Breast epithelium (tissue), 3 donors: ENCODE results near the gene FGGY.

Experiments used
- POLR2A ChIP-seq: fragments of 450-650 bp; IDR thresholded peaks from one replicate; pipeline ENCODE4 v1.6.1; 2016; ENCODE audit warnings: antibody characterized with exemption, mild to moderate bottlenecking, moderate library complexity
- TF ChIP-seq, protein P1 (sequence below), 3 donors: fragments of 450-650 bp; IDR thresholded peaks; one replicate each; pipeline ENCODE4 v1.5.1; 2016 to 2017; ENCODE audit warnings: antibody characterized with exemption in 3 of 3, mild to moderate bottlenecking in 3 of 3, moderate library complexity in 3 of 3

DNA sequence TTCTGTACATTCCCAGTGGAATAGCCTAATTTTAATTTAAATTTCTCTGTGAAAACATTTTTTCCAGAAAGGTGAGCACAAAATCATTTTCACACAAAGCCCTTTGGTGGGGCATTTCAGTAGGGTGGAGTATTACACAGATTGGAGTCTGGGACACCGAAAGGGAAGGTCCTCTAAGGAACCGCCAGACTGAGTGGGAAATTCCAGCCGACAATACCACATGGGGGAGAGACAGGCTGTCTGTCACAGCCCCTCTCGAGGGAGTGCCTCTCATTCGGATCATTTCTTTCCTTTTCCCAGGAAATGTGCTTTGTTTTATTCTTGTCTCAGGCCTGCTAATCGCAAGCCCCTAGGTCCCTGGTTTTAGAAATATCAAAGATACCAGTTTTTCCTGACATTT lies 367.3 kb downstream of the FGGY start:
- TF ChIP-seq, protein P1, sequence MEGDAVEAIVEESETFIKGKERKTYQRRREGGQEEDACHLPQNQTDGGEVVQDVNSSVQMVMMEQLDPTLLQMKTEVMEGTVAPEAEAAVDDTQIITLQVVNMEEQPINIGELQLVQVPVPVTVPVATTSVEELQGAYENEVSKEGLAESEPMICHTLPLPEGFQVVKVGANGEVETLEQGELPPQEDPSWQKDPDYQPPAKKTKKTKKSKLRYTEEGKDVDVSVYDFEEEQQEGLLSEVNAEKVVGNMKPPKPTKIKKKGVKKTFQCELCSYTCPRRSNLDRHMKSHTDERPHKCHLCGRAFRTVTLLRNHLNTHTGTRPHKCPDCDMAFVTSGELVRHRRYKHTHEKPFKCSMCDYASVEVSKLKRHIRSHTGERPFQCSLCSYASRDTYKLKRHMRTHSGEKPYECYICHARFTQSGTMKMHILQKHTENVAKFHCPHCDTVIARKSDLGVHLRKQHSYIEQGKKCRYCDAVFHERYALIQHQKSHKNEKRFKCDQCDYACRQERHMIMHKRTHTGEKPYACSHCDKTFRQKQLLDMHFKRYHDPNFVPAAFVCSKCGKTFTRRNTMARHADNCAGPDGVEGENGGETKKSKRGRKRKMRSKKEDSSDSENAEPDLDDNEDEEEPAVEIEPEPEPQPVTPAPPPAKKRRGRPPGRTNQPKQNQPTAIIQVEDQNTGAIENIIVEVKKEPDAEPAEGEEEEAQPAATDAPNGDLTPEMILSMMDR (IDR thresholded peaks at IDR 0.05), result no peak
- no peak for TF ChIP-seq POLR2A
